Caki2 (cell line): ENCODE results near the gene APBA1. TPM values are rescaled to one million over a fixed set of nuclear protein-coding genes. Genes with fewer than 3 reads are reported as not detected.

Source experiments
- DNase-seq: peaks from one replicate; pipeline ENCODE4 v3.0.0-alpha.2; 2015; ENCODE audit warnings: low read depth
- in situ Hi-C: cut with HindIII; loops from 2 replicates; pipeline ENCODE4 v1.10.0; 2016; ENCODE audit warnings: low sequenced_read_pairs, low pct_unique_long_range_greater_than_20kb, mixed read lengths
- total RNA-seq: library from RNA; depleted of rRNA; stranded (reverse); fragments of >200 nt; shearing (Covaris generic); gene quantifications from 2 replicates; pipeline ENCODE4 v1.2.3, GENCODE V29; 2014; ENCODE audit warnings: low replicate concordance

The APBA1 gene
- total RNA-seq, 1 experiment from 2014 or later = 6.5 TPM

DNA sequence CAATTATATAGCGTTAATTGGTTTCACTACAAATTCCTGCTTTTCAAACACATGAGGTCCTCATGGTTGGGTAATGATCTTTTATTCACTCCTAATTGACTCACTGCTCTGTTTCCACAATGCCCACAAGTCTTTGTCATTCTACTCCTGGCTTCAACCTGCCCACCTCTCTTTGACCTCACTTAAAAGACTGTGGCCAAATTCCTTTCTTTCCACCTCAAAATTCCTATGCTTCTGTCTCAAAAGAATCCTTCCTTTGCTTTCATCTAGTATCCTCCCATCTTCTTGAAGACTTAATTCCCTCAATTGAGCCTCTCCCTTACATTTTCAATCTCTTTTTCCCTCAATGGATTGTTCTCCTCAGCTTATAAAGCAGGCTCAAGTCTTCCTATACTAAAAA lies 4.9 kb downstream of the APBA1 start:
- in situ Hi-C loops = no loop called here

DNA sequence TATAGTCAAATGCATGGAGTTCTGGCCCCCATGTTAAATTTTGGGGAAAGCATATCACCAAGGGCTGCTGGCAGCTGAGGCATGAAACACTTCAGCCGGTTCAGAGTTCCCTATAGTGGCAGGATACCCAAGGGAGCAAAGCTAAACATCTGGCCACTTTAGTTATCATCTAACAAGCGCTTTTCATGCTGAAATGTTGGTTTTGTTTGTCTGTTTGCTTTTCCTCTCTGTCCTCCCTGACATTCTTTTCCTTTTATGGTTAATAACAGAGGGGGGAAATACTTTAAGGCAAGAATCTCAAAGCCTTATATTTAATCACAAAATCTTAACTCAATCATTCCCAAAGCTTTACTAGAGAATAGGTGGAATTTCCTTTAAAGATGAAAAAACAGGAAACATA lies 11.9 kb downstream of the APBA1 start:
- in situ Hi-C loops = no loop called here

More for the DNA sequence above, 4.9 kb downstream of the APBA1 start:
- DNase-seq = no peak

DNA sequence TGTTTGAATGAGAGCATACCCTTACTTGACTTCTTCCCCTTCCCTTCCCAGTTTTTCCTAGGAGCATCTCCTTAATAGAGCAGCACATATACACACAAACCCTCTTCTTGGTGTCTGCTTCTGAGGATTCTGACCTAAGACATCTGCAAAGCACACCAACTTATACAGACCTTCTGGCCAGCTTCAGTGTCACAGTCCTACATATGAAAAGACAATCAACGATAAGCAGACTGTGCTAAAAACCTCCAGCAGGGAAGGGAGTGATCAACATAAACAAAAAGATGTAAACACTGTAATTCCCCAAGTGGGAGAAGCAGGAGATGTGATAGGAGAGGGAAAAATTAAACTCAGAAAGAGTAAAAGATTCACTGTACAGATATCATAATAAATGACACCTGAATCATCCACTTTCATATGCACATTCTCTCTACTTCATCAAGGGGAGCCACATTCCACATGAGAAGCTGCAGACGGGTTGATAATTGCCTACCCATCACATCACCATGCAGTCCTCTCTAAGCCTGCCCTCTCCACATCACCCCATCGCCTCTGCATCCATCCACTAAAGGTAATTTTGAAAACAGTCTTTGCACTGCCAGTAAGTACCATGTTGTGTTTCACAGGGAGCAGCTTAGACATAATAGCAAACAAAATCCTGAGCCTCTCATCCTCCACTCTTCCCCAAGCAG lies 13.0 kb downstream of the APBA1 start:
- in situ Hi-C loops = no loop called here
- DNase-seq = no peak

More for the DNA sequence above, 11.9 kb downstream of the APBA1 start:
- DNase-seq = no peak

DNA sequence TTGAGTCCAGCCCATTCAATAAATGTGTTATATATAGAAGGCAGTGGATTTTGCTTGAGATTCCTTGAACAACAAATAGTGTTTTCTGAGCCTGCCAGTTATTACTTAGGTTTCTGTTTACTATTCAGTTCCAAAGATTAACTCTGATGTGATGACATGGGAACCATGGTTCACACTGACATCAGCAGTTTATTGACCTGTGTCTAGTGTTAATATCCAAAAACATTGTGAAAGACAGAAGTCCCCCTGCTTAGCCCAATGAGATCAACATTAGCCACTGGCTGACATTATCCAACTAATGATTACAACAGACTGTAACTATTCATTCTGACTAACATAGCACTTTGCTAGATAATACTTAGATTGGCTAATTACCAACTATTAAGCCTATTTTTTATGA lies 14.9 kb downstream of the APBA1 start:
- no peak for DNase-seq
- in situ Hi-C loops = no loop called here

DNA sequence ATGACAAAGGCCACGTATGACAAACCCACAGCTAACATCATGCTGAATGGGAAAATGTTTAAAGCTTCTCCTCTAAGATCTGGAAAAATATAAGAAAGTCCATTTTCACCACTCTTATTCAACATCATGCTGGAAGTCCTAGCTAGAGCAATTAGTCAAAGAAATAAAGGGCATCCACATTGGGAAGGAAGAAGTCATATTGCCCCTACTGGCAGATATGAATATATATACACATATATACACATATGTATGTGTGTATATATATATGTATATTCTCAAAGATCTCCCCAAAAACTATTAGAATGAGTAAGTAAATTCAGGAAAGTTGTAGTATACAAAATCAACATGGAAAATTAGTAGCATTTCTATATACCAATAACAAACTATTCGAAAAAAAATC lies 17.1 kb downstream of the APBA1 start:
- in situ Hi-C loops = no loop called here
- no peak for DNase-seq

DNA sequence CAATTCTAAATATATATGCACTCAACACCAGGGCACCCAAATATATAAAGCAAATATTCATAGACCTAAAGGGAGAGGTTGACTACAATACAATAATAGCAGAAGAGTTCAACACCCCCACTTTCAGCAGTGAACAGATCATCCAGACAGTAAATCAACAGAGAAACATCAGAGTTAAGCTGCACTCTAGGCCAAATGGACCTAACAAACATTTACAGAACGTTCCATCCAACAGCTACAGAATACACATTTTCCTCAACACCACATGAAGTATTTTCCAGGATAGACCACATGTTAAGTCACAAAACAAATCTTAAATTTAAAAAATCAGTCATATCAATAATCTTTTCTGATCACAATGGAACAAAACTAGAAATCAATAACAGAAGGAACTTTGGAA lies 18.9 kb downstream of the APBA1 start:
- in situ Hi-C loops = no loop called here
- no peak for DNase-seq

DNA sequence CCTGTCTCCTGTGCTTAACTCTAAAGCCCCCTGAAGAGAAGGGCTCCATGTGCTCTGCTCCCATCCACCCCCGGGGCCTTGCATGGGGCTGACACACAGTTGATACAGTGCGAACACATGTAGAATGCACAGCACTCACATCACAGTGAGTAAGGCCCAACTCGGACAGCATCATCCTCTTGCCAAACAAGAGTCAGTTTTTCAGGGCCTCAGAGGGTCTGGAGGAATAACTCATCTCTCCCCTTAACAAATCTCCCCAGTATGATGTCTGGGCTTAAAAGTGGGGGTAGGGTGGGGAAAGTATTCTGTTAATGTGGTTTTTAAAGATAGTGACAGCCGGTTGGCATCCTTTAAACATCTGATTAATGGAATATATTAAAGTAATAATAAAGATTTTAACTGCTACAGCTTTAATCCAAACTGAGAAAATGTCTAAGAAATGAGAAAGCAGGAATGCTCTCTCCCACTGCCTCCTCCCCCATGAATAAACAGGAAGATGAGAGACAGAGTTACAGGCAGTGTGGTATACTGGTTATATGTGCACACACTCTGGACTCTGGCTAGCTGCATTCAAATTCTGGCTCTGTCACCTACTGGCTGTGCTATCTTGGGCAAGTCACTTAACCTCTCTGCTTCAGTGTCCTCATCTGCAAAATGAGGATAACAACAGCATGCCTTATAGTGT lies 22.5 kb downstream of the APBA1 start:
- no peak for DNase-seq

DNA sequence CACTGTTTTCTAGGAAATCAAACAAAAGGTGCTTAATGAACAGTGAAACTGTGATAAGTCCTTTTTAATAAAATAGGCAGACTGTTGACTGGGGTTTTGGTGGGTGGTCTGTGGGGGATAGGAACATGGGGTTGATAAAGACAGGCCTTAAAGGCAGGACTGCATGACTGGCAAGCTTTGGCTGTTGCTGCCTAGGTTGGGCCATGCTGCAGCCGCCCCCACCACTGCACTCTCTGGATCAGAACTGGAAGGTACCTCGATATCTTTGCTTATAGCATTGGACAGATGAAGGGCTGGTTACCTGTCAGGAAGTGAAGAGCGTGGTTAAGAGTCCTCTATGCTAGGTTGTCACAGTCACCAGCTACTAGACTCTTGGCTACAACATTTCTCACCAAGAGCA lies 24.4 kb downstream of the APBA1 start:
- no peak for DNase-seq
- in situ Hi-C loops = no loop called here

More for the DNA sequence above, 22.5 kb downstream of the APBA1 start:
- in situ Hi-C loops = no loop called here

DNA sequence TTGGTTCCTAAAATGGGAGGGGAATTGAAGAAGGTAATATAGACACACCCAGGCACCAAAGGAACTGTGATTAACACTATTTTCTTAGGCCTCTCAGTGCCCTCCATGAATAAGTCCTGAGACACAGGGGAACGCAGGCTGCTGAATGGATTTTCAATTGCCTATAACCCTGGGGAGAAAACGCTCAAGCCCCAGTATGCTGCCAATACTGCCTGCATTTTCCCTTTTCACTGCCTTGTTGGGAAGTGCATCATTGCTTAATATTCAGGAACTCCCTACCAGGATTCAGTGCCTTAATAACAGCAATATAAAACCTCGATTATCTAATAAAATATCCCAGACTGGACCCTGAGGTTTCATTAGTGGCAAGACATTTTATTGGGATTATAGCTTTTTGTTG lies 25.4 kb downstream of the APBA1 start:
- no peak for DNase-seq
- in situ Hi-C loops = no loop called here

DNA sequence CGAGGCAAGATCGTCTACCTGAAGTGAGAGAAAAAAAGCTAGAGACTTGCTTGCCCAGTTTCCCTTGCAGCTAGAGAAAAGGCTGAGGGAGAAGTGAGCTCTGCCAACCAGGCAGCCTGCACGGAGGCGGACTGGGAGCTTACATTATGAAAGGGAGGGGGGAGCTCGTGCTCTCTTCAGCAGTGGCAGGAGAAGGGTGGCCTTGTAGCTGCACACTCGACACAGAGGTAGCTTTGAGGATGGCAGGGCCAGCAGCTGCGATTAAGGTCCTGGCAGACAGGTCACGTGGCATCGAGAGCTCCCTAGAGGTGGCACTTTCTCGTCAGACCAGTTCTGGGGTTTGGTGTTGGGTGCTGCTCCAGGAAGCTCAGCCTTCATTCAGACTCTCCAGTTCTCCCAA lies 26.7 kb downstream of the APBA1 start:
- no peak for DNase-seq
- in situ Hi-C loops = no loop called here

DNA sequence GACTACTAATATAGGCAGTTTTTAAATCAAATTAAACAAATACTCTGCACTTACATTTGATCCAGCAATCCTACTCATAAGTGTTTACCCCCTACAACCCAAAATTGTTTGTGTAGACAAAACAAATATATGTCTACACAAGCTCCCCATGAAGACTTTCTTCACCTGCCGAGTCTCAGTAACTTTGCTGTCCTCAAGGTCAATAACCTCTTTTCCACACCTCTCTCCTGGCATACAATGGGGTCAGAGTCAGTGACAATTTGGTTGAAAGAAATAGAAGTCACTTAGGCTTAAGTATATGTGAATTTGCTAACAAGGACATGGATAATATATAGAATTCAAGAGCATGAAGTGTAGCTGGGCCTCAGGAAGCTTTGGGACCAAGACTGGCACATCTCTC lies 29.1 kb downstream of the APBA1 start:
- no peak for DNase-seq
- in situ Hi-C loops = no loop called here

DNA sequence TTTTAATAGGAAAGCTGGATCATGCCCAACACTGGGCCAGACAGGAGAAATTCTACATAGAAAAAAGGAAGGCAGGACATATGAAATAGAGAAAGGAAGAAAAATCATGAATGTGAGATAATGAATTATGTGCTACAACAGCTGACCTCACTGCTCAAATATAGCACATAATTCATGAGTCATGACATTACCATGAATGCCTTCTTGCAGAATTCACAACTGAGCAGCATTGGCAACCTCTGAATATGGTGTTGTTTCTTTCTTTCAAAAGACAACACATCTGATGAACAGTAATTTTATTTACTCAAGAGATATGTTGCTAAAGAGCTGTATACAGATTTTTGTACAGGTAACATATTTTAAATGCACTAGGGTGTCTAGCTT lies 34.4 kb downstream of the APBA1 start:
- in situ Hi-C loops = no loop called here
- DNase-seq = no peak

DNA sequence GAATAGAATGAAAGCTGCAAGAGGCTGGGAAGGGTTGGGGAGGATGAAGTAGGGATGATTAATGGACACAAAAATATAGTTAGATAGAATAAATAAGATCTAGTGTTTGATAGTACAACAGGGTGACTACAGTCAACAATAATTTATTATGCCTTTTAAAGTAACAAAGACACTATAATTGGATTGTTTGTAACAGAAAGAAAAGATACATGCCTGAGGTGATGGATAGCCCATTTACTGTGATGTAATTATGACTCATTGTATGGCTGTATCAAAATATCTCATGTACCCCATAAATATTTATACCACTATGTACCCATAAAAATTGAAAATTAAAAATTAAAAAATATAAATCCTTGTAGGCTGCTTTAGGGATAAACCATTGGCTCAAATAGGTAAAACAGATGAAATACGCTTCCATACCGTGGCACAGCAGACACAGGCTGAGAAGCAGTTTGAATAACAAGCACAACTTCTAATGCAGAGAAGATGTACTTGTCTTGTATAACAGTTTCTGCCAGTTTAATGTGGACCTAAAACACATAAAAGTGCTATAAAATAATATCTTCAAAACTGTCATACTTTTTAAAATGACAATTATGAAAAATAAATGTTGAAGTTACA lies 34.9 kb downstream of the APBA1 start:
- DNase-seq = no peak
- in situ Hi-C loops = no loop called here

DNA sequence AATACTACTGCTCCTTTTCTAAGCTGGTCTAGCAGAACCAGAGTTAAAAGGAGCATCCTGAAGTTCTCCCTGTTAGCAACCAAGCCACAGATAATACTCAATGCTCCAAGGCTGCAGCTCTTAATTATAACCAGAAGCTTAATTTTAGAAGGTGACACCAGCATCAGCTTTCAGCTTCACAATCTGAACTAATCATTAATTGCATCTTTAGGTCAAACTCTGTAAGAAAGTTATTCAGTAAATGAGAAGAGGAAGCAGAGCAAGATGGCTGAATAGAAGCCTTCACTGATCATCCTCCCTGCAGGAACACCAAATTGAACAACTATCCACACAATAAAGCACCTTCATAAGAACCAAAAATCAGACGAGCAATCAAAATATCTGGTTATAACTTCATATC lies 38.5 kb downstream of the APBA1 start:
- no peak for DNase-seq
- in situ Hi-C loops = no loop called here

DNA sequence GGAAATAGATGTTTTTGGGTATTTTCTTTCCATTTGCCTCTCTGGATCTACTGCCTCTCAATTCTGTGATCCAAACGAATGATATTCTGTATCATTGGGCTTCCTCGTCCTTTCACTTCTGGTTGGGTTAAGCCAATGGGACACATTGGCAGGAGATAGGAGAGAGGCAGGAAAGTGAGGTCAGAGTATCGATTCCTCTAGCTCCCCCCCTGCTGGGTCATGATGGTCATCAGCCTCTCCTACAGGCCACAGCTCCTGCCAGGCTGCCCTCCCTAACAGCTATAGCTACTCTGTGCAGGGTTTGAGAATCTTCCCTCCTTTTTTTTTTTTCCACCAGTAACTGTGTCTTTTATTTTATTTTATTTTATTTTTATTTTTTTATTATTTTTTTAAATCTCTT lies 39.4 kb downstream of the APBA1 start:
- in situ Hi-C loops = no loop called here
- DNase-seq = no peak

DNA sequence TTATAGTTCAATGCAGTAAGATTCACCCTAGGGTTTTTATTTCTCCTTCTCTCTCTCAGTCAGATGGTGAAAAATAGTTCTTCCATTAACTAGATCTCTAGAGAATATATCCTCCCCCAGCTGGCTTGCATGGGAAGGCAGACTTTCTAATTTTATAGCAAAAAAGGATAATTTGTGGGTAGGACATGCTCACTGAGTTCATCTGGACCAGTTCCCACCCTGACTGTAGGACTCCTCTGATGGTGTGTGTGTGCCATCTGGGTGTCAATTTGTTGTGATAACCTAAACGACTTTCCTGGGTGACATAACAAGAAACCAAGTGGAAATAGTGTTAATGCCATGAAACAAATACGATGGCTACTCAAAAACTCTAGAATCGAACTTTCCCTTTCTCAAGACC lies 44.9 kb downstream of the APBA1 start:
- in situ Hi-C loops = no loop called here
- DNase-seq = no peak

DNA sequence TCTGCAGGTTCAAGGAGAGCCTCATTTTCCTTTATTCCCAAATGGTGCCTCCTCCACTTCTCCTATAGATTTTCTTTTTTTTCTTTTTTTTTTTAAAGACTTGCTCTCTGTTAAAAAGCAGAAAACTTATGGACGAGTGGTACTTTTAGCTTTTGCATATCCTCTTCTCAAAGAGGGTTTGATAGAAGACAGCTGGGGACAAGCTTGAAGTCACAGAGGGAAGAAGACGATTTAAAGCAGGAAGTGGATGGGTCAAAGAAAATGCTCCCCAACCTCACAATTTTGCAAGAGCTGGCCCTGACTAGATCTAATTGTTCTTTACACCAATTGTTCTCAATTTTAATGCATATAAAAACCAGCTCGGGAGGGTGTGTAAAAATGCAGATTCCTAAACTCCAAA lies 48.9 kb downstream of the APBA1 start:
- no peak for DNase-seq
- in situ Hi-C loops = no loop called here

DNA sequence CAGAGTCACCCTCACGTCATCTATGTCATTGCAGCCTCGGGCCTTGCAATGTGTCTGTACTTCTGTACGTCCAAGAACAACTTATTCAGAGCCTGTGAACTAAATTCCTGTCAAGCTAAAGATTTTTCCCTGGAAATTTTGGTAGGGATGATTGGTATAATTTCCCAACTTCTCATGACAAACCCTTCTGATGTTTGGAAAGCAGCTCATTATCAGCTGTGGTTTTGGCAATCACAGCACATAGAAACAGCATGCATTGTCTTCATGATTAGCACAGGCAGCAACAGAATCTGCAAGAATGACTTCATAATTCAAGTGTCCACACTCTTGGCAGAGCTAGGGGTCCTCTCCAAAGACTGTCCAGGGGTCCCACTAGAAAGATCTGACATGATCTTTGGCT lies 49.5 kb downstream of the APBA1 start:
- in situ Hi-C loops = no loop called here
- no peak for DNase-seq

DNA sequence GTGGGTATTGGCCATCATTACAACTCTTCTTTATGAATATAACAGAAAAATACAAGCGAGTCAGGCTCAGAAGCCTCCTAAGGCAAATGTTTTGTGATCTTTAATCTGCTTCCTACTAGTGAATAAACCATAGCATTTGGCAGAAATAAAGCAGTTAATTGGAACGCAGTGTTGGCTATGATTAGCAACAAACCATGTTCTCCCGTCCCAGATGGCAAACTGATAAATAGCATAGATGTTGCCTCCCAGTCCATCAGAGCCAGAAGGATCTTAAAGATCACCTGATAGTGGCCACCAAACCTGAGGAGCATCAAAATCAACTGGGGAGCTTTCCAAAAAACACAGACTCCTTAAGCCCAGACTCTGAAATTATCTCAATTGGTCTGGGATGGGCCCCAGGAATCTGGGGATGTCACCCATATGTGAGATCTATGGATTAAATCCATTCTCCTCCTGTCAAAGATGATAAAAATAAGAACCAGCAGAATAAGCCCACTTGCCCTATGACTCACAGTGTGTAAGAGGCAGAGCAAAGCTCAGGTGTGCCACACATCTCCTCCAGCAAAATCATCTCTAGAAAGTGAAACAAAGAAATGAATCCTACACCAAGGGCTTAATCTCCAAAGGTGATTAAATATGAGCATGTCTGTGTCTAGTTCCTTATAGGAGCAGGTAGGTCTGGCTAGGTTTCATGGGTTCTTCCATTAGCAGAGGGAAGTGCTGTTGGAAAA lies 50.3 kb downstream of the APBA1 start:
- no peak for DNase-seq
- in situ Hi-C loops = no loop called here
